HPDE6-E6E7 (cell line): ENCODE data around the gene MAP3K6.
"Not testable (repeated sequence)": the region's sequence is repeated elsewhere in the genome, so short reads cannot be mapped to it uniquely, and the experiment has no call there.

Source experiments
- DNase-seq: peaks from one replicate; pipeline ENCODE4 v3.0.0; 2011; ENCODE audit warnings: missing footprints; ENCODE audit errors: extremely low spot score

Gene MAP3K6, protein sequence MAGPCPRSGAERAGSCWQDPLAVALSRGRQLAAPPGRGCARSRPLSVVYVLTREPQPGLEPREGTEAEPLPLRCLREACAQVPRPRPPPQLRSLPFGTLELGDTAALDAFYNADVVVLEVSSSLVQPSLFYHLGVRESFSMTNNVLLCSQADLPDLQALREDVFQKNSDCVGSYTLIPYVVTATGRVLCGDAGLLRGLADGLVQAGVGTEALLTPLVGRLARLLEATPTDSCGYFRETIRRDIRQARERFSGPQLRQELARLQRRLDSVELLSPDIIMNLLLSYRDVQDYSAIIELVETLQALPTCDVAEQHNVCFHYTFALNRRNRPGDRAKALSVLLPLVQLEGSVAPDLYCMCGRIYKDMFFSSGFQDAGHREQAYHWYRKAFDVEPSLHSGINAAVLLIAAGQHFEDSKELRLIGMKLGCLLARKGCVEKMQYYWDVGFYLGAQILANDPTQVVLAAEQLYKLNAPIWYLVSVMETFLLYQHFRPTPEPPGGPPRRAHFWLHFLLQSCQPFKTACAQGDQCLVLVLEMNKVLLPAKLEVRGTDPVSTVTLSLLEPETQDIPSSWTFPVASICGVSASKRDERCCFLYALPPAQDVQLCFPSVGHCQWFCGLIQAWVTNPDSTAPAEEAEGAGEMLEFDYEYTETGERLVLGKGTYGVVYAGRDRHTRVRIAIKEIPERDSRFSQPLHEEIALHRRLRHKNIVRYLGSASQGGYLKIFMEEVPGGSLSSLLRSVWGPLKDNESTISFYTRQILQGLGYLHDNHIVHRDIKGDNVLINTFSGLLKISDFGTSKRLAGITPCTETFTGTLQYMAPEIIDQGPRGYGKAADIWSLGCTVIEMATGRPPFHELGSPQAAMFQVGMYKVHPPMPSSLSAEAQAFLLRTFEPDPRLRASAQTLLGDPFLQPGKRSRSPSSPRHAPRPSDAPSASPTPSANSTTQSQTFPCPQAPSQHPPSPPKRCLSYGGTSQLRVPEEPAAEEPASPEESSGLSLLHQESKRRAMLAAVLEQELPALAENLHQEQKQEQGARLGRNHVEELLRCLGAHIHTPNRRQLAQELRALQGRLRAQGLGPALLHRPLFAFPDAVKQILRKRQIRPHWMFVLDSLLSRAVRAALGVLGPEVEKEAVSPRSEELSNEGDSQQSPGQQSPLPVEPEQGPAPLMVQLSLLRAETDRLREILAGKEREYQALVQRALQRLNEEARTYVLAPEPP (N-terminal part only)

DNA sequence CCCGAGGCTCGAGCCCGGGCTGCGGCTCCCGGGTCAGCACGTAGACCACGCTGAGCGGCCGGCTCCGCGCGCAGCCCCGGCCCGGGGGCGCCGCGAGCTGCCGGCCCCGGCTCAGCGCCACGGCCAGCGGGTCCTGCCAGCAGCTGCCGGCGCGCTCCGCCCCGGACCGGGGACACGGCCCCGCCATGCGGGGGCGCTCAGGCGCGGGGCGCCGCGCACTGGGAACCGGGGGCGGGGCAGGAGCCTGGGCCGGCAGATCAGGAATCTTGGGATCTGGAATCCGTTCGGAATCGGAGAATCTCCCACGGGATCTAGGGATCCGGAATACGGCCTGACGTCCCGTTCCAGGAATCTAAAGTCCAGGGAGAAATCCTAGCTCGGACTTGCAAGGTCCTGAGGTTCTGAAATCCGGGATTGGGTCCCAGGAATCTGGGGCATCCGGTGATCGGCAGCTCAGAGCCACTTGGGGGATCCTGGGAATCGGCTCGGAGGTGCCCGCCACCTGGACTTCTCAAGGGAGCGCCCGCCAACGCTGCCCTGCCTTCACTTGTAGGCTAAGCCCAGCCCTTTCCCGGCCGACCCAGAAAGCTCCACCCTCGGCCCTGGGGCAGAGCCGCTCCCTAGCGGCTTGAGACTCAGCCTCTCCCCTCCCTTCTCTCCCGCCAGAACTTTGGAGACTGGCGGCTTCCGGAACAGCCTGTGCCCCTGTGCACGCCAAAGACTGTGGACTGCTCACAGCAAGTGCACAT, at the start of gene MAP3K6:
Gene MAP3K6, minus strand, starts transcription at position 551 of the 749 bp plus-strand sequence. Its CDS starts 364 bp downstream, at position 187.
- DNase-seq: peak; percentile 88

DNA sequence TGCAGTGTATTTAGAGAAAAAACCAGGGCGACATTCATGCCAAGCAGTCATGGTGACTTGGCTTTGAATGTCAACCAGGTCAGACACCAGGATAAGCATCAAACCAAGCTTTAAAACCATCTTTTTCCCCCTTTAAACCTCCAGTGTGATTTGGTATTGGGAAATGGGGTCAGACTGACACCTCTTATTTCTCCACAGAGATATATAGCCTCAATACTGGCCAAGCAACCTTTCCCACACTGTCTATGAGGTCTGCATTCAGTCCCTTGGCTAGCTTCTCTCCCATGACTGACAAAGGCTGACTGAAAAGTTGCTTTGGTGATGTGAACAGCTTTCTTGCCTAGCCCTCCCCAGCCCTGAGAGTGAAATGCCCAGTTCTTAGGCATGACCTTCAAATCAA, 47.3 kb upstream of the MAP3K6 start:
- no peak for DNase-seq

DNA sequence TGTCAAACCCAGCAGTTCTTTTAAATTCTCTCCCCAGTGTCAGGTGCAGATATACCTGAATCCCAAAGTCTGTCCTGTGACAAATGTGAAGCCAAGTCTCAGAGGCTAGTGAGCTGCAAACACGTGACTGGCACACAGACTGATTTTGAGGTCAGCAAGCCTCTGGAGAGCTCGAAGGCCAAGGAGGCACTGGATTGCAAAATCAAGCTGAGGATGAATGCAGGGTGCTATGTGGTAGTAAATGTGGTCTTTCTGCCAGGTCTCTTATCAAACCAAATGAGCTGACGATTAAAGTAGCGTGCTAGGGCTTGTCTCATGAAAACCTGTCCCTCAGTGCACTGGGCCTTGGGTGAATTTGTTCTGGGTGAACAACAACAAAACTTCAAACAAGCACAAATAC, 46.2 kb upstream of the MAP3K6 start:
- DNase-seq: no peak

DNA sequence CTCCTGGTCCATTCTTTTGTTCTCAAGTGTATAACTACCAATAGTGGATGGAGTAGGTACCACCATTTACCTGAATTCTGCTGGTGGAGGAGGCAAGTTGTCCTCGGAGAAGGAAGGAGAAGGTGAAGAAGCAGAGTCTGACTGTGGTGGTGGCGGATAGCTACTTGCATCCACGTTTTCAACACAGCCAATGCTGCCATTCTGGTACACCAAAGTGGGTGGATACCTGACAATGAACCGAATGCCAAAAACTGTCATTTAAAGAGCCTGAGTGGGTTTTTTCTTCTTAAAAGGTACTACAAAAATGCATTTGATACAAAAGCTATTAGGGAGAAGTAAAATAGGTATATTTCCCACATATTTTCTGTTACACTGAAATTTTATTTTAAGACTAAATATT, 45.7 kb upstream of the MAP3K6 start:
- DNase-seq: no peak

DNA sequence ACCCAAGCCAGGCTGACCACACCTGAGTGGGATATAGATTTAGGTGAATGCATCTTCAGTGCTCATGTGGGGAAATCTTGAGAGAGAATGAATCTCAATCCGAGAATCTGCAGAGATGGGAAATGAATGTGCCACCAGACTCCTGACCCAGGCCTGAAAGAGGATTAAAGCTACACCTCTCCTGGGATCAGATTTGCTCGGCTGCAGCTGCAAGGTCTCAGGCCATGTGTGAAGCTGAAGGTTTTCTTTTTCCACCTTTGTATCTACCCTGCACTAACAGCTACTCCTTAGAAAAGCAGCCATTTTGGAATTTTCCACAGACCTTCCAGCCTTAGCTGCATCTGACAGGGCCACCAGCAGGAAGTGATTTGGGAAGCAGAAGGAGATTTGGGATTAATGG, 43.9 kb upstream of the MAP3K6 start:
- no peak for DNase-seq

DNA sequence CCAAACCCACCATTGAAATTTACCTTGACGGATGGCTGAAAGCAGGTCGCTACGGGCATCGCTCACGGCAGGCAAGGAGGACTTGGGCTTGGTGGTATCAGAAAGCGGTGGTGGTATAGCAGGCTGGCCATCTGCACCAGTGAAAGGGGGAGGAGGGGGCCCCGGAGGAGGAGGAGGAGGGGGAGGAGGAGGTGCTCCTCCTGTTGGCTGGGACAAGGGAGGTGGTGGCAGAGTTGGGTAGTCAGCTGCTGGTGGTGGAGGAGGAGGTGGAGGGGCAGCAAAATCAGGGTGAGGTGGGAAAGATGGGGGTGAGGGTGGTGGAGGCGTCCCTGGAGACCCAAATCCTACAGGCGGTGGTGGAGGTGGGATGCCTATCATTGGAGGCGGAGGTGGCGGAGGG, 42.9 kb upstream of the MAP3K6 start:
- no peak for DNase-seq

DNA sequence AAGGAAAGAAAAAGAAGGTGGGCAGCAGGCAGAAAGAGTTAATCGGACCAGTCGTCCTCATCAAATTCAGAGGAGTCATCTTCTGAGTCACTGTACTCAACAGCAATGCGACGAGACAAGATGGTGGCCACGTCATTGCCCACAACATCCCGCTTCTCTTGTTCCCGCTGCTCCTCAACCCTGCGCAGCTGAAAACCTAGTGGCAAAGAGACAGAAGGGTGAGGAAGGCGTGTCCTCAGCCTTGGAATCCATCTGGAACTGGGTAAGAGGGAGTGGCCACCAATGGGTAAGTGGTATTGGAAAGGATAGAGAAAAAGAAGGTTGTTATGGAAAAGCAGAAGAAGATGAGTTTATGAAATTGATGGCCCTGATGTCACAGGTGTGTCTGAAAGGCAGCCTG, 41.4 kb upstream of the MAP3K6 start:
- DNase-seq: no peak

DNA sequence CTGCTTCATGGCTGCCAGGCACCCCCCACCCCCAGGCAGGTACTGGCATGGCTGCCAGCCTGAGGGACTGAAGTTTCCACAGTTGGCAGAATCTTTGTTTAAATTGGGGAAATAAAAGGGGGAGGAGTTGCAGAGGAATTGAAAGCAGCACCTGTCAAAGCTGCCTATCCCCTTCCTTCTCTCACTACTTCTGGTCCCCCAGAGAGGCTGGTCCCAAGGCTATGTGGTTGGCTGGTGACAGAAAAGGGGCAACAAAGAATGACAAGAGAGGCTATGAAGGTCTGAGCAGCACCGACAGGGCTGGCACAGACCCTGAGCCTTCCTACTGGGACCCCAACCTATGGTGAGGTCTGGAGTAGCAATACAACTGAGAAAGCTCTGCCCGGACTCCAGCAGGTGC, 40.0 kb upstream of the MAP3K6 start:
- DNase-seq: not testable (repeated sequence)

DNA sequence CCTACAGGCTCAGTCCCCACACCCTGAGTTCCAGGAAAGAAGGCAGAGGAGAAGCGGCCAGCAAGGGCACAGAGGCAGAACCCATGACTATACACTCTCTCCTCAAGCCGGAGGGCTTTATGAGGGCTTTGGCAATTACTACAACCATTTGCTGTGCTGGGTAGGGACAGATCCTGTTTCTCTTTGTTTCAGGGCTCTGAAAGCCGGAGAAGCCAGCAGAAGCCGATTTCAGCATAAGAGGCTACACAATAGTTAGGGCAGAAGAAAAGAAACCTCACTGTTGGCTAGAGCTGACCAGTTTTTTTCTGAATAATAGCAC, 39.6 kb upstream of the MAP3K6 start:
- no peak for DNase-seq

DNA sequence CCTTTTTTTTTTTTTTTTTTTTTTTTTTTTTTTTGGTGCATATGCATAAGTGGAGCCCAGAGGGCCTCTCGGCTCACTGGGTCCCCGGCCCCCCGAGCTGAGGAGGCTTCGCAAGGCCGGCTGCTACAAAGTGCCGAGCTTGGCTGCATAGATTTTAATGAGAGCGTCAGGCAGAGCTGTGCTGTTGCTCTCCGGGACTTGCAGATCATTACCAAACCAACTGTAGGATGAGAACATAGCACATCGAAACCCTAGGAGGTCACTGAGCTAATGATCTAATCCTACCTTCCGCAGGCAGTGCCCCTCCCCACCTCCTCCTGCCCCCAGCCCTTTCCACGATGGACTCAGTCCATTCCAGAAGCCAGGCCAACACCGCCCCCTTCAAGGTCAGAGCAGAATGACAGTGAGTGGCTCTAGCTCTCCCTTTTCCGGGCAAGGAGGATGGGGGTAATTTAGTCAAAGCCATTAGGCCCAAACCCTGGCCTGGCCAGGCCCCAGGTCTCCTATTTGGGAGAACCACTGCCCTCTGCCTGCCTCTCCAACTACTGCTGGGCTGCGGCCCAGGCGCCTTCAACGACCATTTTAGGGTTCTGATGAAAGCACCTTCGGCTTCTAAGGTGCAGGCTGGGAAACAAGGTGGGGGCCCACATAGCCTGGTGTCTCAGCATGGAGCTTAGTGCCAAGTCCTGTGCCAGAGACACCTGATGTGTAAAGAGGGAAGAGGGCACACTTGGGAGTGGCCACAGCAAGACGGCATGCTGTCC, 39.0 kb upstream of the MAP3K6 start:
- not testable (repeated sequence) for DNase-seq

DNA sequence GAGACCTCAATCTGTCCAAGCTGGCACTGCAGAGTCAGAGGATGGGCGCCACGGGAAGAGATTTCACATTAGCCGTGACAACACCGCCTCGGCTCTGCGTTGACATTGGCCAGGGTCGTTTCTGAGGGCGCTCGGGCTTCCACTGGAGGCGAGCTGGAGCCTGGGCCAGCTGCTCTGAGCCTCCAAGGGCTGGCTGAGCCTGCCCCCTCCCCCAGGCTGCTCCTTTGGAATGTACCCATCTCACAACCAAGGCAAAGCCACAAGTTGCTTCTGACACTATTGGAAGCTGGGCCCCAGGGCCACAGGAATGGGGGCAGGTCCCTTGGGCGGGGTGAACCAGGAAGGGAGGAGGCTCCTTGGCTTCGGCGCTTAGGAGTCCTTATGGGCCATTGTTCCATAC, 38.3 kb upstream of the MAP3K6 start:
- no peak for DNase-seq

DNA sequence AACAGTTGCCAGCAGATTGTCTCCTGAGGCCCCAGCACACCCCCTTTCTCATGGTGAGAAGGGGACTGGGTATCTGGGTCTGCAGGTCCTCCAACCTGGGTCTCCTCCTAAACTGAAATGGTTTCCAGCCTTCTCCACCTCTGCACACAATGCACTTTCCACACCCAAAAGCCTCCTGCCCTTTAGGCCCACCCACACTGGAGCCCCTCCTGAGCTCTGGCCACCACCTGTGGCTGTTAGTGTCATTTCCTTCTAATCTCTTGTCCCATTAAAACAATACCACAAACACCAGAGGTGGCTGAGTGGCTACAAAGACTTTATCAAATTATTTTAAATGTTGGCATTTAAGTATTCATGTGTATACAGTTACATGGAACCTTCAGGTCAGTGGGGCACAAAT, 37.2 kb upstream of the MAP3K6 start:
- no peak for DNase-seq

DNA sequence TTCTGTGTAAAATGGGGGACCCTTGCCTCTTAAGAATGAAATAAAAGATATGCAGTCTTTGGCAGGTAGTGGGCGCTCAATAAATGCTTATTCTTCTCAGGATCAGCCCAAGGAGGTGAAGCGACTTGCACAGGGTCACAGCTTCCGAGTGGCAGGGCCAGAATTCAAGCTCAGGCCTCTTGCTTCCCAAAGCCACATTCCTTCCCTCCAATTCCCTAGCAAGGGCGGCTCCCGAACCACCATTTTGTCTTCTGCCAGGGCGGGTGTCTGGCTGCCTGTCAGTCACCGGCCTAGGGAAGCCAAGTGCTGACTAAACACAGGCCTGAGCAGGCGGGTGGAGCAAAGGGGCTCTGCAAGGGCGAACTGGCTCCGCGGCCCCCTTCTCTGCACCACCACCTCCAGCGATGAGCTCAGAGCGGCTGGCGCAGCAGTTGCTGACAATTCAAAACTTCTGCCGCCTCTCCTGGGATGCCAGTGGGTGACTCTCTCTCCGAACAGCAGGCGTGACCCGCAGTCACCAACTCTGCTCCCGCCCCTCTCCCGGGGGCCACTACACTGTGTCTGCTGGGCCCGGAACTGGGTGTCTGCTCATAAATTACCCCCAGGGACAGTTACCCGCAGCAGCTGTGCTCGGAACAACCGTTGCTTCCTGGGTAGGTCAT, 36.4 kb upstream of the MAP3K6 start:
- DNase-seq: no peak

DNA sequence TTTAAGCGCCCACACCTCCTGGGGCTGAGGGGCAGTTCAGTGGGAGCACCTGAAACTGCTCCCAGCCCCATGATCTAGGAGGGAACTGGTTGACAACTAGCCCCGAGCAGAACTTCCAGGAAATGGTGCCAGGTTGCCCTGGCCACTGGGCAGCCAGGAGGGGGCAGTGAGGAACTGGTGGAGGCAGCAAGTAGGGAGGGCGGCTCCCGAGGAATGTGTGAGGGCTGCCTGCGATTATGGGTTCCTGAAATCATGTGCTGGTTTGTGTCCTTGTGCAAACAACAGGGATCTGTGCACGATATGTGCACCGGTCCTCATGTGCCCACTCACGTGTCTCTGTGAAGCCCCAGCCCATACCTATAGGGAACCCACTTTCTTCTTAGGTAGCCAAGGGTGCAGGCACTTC, 35.6 kb upstream of the MAP3K6 start:
- DNase-seq: peak; percentile 60

DNA sequence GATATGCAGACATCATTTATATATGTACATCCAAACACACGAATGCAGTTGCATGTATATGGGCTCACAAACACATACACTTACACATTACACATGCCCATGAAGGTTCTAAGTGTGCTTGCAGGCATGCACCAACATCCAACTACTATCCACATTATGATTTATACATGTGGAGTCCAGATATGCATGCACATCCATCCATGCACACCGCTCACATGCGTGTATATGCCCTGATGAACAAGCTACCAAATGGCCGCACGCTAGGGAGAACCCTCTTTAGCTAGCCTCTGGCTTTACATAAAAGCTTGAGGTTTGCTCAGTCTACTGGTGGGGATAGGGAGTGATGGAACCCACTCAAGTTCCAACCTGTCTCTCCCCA, 34.2 kb upstream of the MAP3K6 start:
- DNase-seq: no peak

DNA sequence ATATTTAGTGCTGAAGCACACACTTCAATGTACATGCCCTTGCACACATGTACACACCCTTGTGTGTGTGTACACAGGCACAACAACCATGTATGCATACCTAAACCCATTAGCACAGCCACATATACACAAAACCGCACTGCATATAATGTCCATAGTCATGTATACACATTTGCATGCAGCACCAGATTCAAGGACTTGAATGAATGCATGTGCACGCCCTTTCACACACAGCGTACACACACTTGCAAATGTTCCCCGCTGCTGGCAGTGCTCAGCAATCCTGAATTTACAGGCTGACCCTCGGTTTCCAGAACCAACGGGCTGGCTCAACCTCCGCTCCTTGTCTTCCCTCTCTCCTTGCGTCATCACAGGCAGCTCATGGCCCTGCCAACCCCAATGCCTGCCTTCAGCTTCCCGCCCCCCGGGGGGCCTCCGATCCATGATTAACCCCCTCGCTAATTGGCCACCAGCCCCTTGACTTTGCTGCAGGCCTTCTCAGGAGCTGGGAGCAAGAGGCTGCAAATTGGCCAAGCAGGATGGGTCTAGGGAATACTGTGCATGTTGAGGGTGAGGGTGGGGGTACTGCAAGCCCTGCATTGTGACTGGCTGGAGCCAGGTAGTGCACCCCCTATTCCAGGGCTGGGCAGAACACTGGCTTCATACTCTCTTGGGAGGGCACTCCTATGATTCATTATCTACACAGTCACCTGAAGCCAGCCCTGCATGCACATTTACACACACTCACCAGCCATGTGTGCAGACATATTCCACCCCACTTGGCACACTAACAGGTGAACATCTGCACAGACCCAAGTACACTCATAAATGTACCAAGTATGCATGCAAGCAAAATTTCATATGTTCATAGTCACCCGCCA, 33.6 kb upstream of the MAP3K6 start:
- DNase-seq: no peak

DNA sequence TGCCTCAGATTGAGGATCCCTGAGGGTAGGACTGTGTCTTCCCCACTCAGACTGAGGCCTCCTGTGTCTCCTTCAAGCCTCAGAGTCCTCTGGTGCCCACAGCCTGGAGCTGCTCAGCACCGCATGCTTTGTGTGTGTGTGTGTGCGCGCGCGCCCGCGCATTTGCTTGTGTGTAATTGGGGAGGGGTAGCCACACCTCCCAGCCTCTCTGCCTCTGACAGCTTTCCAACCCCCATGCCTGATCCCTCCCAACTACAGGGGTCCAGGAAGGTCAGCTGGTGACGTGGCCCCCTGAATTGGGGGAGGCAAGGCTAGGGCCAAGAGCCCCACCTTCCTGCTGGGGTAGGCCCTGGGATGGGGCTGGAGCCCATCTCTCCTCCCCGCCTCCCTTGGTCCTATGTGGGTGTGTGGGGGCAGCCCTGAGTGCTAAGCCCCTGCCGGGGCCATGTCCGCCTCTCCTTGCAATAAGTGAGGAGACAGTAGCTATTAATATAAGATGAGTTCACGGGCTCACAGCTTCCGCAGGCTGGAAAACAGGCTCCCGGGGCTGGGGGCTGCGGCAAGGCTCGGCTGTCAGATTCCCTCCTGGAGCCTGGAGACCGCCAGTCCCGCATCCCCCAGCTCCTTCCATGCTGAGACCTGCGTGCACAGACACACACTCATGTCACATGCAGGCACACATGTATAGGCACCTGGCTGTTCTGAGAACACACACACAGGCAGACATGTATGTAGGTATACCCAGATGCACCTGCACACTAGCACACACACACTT, 32.7 kb upstream of the MAP3K6 start:
- no peak for DNase-seq

DNA sequence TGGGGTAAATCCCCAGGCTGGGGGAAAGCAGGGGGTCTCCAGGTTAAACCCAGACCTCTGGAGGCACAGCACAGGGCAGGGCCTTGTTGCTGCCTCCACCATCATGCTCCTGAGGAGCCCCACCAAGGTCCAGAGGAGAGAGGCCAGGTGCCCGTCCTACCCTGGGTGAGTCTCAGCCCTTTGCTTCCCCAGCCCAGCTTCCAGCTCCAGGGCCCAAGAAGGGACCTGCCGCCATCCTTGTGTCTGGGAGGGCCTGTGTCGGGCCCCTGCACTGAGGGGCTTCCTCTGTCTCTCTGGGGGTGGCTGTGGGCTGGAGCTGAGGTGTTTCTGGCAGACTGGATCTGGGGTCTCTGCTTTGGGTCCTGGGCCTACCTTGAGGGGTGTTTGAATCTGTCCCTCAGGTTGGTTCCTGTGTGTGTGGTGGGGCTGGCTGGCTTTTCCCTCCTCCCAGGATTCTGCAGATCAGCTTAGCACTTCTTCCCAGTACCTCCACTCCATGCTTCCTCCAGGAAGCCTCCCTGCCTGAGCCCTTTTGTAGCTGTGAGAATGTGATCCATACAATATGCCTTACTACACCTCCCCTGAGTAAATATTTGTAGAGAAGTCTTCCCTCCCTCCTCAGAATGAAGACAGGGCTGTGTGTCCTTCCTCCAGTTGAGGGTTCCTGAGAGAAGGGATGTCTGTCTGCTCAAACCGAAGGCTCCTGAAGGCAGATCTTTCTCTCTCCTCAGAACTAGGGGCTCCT, 31.8 kb upstream of the MAP3K6 start:
- no peak for DNase-seq
